Hematopoietic multipotent progenitor cell treated with erythropoietin and hydrocortisone succinate and interleukin-3 and kit ligand, for 15 days (in vitro differentiated cells): Measurements from ENCODE around the gene CHAC2.

Experiments used
- DNase-seq: peaks from one replicate; pipeline ENCODE4 v3.0.0-alpha.2; 2015; ENCODE audit warnings: low spot score

The CHAC2 gene

GRCh38 chr2:53778536-53779162, 11.0 kb downstream of the CHAC2 start:
- DNase-seq: no peak

DNA sequence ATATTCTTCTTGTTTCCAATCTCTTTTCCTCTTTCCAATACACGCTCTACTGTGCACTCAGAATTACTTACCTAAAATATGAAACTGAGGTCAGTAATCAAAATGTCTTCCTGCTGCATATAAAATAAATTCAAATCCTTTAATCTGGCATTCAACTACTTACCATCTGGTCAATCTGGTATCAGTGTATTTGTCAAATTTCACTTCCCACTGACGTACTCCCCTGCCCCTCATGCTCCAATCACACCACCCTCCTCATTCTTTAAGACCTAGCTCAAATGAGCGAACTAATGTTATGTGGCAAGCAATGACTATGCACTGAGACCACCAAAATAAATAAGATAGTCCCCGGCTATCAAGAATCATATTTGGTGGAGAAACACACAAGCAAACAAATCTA, 12.5 kb downstream of the CHAC2 start:
- no peak for DNase-seq

GRCh38 chr2:53782676-53783075, 15.1 kb downstream of the CHAC2 start:
- no peak for DNase-seq

DNA sequence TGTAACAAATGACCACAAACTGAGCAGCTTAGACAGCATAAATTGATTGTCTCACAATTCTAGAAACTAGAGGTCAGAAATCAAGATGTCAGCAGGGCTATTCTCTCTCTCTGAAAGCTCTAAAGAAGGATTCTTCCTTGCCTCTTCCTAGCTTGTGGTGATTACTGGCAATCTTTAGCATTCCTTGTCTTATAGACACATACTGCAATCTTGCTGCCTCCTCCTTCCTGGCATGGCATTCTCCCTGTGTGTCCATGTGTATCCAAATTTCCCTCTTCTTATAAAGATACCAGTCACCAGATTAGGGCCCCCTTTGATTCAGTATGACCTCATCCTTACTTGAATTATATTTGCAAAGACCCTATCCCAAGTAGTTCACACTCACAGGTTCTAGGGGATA, 16.8 kb downstream of the CHAC2 start:
- no peak for DNase-seq

DNA sequence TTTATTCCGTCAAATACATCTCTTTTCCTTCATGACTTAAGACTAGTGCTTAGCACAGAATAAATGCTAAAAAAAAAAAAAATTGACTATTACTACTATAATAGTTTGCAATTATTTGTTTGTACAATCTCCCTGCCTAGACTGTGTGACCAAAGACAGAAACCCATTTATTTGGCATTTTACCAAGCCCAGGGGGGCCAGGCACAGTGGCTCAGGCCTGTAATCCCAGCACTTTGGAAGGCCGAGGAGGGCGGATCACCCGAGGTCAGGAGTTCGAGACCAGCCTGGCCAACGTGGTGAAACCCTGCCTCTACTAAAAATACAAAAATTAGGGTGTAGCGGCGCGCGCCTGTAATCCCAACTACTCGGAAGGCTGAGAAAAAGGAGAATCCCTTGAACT, 17.8 kb downstream of the CHAC2 start:
- DNase-seq: no peak

DNA sequence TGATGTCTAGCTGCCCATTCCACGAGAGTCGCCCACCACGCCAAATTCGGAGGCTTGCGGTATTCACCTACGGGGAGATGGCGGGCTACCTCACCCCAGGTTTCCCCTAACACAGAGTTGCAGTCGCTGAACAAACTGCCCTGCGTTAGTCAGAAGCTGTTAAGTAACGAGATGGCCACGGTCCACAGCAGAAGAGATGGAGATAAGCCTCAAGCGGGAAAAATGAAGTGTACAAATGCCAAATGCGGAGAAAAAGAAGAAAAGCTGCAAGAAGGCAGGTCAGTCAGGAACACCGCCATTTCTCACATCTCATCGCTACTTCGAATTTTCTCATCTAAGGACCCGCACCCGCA, 18.7 kb downstream of the CHAC2 start:
- DNase-seq: peak; percentile 55

- DNase-seq: peak; percentile 71
Observed at GRCh38 chr2:53786705-53787613, 19.4 kb downstream of the CHAC2 start, which contains the start of the genes ASB3 and ERLEC1. Gene ASB3, minus strand, starts transcription at chr2:53786953. Its CDS starts 21,381 bp downstream, at chr2:53765572. Gene ERLEC1, plus strand, starts transcription at chr2:53787044. Its CDS starts 167 bp downstream, at chr2:53787211.

- DNase-seq: peak; percentile 19
Observed at GRCh38 chr2:53787614-53788289, 20.1 kb downstream of the CHAC2 start.

DNA sequence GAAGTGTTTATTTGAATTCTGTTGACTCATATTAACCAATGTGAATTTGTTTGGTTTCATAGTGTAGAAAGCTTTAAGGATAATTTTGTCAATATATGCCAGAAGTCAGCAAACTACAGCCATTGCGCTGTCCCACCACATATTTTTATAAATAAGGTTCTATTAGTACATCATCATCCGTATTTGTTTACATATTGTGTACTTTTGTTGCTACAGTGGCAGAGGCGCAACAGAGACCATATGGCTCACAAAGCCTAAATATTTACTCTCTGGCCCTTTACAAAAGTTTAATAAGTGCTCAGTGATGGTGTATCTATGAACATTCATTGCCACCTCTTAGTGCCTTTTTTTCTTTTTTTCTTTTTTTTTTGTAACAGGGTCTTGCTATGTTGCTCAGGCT, 25.7 kb downstream of the CHAC2 start:
- no peak for DNase-seq

DNA sequence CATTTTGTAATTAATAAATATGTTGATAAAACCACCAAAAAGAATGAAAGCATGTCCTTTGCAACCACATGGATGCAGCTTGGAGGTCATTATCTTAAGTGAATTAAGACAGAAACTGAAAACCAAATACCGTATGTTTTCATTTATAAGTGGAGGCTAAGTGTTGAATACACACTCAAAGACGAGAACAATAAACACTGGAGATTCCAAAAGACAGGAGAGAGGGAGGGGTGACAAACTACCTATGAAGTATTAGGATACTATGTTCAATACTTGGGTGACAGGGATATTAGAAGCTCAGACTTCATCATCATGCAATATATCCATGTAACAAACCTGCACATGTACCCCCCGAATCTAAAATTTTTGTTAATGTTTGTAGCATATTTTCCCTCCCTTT, 26.2 kb downstream of the CHAC2 start:
- DNase-seq: no peak

DNA sequence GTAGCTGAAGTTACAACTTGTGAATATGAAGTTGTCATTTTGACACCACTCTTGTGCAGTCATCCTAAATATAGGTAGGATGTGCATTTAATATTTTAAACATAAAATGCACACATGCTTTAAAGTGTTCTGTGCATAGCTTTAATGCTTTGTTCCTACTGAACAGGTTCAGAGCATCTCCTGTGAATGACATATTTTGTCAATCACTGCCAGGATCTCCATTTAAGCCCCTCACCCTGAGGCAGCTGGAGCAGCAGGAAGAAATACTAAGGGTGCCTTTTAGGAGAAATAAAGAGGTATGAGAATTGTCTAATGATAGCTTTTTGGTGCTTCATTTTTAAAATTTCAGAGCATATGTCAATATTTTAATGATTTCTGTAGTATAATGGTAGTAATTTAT, 33.9 kb downstream of the CHAC2 start:
- no peak for DNase-seq

GRCh38 chr2:53802617-53803151, 35.1 kb downstream of the CHAC2 start:
- no peak for DNase-seq

- no peak for DNase-seq
Observed at GRCh38 chr2:53811601-53812000, 44.0 kb downstream of the CHAC2 start.

DNA sequence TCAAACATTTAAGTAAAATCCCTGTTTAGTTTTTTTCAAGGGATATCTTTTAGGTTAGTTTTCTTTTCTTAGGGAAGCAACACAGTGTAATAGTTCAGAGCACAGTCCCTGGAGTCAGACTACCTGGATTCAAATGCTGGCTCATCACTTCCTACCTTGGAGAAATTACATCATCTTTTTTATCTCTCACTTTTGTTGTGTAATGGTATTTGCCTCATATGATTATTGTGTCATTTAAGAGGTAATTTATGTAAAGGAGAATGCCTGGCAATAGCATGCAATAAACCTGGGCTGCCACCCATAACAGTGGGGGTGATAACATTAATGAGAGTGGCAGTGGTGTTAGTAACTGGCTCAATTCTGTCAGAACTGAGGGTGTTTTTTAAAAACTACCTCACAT, 45.5 kb downstream of the CHAC2 start:
- DNase-seq: no peak

DNA sequence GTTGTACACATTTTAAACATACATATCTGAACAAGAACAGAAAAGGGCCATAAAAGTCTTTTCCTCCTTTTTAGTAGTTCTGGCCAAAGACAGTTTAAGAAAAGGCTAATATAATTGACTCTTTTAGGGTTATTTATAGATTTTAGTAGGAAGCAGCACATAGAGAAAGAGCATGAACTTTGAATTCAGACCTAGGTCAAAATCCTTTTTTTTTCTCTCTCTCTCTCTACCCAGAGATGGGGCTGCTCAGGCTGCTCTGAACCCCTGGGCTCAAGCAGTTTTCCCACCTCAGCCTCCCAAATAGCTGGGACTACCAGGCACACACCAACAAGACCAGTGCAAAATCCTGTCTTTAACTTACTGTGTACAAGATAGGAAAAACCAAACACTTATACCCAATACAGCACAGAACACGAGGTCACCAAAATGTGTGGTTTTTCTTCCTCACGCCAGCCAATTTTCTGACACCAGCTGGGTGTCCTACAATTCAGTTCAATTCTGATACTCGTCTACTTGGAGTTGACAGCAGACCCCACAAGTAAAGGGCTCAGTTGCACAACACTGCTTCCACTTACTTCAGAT, 51.3 kb downstream of the CHAC2 start:
- DNase-seq: no peak

DNA sequence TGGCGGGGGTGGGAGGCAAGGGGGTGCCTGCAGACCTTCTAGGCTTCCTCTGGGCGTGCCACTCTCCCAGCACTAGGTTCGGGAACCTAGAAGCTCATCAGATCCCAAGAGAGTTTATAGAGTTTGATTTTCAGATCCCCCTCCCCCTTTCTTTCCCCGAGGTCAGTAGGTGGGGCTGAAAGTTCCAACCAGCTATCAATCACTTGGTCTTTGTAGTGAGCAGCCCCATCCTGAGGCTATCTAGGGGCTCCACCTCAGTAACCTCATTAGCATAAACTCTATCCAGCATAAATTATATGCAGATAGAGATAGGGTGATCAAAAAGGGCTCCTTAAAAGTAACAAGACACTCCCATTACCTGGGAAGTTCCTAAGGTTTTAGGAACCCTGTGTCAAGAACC, 52.0 kb downstream of the CHAC2 start:
- DNase-seq: no peak

DNA sequence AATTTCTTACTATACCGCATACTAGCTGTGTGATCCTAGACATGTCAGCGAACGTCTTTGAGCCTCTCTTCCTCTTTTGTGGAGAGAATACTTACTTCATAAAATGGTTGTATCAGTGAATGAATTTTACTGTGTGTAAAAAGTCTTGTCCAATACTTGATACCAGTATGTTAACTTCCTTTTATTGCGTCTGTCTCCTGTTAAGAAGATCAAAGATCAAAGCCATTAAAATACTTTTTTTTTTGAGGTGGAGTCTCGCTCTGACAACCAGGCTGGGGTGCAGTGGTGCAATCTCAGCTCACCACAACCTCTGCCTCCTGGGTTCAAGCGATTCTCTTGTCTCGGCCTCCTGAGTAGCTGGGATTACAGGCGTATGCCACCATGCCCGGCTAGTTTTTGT, 52.4 kb downstream of the CHAC2 start:
- DNase-seq: no peak

DNA sequence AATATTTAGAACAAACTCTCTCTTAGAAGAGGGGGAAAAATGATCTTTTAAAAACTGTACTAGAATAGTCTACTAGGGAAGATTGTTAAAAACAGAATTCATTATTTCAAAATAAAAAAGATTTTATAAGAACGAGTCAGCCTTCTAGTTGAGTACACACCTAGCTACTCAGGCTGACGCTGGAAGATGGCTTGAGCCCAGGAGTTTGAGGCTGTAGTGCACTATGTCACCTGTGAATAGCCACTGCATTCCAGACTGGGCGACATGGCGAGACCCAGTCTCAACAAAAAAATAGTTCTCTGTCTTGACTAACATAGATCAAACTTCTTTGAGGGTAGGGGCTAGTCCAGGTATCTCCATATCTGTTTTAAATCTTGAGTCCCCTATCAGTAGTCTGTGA, 53.1 kb downstream of the CHAC2 start:
- no peak for DNase-seq

- no peak for DNase-seq
Observed at GRCh38 chr2:53821810-53822209, 54.2 kb downstream of the CHAC2 start.

GRCh38 chr2:53823639-53824038, 56.0 kb downstream of the CHAC2 start:
- DNase-seq: peak; percentile 50
